ENCODE data around the gene TBC1D9.

GRCh38 chr4:140774956-140775355, 18.8 kb upstream of the TBC1D9 start:
- TF ChIP-seq POLR2A (IDR thresholded peaks at IDR 0.05; ENCODE audit: low read length) (no peak), GATA1 (IDR thresholded peaks at IDR 0.05; ENCODE audit: low read depth, low read length) (no peak)
